T follicular helper cell (primary cell): Measurements from ENCODE around the gene SYNGR1.
"Not testable (repeated sequence)": the region's sequence is repeated elsewhere in the genome, so short reads cannot be mapped to it uniquely, and the experiment has no call there.

Experiments
- DNase-seq: peaks from one replicate; pipeline ENCODE4 v3.0.0-alpha.2; 2020; ENCODE audit warnings: low read depth

Gene SYNGR1

DNA sequence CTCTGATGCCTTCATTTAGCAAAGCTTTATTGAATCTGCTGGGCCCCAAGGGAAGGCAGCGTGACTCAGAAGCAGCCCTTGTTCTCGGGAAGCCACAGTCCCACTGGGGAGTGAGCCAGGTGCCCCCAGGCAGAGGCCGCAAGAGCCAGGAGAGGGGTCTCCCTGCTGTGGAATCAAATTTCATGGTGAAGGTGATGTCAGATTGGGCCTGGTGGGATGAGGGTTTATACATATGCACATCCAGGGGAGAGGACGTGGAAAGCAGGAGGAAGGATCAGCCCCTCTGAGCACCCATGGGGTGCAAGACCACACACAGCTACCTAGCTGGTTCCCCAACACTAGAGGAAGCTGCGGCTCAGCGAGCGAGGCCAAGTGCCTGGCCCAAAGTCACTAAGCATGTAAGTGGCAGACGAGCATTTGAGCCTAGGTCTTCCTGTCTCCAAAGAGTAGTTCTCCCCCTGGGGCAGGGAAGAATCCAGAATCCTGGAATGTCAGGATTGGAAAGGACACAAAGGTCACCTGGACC lies 2.0 kb downstream of the SYNGR1 start:
- no peak for DNase-seq

DNA sequence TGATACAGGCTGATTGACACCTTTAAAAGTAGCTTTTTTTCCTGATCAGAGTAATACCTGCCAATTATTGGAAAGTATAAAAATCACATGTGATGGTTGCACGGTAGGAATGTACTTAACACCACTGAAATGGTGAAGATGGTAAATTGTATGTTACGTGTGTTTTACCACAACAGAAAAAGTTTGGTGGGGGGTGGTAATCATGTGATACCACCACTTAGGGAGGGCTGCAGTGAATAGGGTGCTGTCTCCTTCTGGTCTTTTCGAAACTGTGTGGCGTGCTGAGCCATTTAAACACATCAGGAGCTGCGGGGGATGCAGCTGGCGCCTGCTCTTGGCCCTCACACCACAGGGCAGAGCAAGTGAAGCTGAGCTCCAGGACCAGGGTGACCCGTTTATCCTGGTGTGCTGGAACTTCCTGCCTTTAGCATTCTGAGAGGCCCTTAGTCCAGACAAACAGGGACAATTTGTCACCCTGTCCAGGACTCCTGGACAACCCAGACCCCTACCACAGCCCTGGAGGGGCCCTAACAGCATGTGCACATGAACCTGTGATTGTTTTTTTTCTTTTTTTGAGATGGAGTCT lies 2.6 kb downstream of the SYNGR1 start:
- DNase-seq: no peak

DNA sequence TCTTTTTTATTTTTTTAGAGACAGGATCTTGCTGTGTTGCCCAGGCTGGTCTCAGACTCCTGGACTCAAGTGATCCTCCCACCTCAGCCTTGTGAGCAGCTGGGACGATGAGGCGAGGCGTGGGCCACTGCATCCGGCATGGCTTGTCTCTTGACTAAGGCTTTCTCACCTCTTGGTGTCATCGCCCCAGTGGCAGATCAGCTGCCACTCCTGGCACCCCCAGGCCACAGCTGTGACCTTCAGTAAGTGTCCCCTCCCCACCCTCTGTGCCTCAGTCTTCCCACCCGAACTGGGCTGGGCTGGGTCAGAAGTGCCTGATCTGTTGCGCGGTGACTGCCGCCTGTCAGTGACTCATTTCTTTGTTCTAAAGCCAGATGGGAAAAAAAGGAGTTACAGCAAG lies 3.6 kb downstream of the SYNGR1 start:
- no peak for DNase-seq

DNA sequence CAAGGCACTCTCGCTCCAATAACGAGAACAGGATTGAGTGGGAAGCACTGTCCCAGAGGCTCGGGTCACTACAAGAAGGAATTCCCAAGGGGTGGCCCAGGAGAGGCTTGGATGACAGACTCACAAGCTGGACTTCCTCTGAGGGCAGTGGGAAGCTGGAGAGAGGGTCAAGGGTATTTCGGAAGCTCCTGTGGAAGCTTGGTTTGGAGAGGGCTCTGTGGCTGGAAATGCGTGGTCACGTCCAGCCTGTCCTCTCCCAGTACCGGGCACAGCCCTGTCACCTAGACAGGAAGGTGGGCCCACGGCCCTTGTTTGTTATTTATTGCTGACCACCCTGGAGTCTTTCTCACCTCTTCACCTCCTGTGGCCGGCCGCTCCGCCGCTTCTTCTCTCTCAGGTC lies 5.3 kb downstream of the SYNGR1 start:
- no peak for DNase-seq

DNA sequence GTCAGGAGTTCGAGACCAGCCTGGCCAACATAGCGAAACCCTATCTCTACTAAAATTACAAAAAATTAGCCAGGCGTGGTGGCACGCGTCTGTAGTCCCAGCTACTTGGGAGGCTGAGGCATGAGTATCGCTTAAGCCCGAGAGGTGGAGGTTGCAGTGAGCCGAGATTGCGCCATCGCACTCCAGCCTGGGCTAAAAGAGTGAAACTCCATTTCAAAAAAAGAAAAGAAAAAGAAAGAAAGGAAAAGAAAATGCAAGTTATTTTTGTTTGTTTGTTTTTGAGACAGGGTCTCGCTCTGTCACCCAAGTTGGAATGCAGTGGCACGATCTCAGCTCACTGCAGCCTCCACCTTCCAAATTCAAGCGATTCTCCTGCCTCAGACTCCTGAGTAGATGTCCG lies 6.0 kb downstream of the SYNGR1 start:
- not testable (repeated sequence) for DNase-seq

DNA sequence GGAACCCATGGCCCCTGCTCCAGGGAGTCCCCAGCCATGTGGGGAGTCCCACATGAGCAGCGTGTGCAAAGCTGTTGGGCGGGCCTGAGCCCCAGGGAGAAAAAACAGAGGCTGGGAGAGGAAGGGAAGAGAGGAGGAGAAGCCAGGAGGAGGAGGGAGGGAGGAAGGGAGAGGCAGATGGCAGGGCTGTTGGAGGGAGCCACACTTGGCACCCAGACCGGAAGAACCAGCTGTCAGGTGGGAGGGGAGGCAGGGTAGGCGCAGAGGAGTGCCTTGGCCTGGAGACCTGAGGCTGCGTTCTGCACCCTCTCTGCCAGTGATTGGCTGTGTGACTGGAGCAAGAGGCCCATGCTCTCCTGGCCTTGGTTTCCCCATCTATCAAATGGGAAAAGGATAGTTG lies 6.7 kb downstream of the SYNGR1 start:
- no peak for DNase-seq

DNA sequence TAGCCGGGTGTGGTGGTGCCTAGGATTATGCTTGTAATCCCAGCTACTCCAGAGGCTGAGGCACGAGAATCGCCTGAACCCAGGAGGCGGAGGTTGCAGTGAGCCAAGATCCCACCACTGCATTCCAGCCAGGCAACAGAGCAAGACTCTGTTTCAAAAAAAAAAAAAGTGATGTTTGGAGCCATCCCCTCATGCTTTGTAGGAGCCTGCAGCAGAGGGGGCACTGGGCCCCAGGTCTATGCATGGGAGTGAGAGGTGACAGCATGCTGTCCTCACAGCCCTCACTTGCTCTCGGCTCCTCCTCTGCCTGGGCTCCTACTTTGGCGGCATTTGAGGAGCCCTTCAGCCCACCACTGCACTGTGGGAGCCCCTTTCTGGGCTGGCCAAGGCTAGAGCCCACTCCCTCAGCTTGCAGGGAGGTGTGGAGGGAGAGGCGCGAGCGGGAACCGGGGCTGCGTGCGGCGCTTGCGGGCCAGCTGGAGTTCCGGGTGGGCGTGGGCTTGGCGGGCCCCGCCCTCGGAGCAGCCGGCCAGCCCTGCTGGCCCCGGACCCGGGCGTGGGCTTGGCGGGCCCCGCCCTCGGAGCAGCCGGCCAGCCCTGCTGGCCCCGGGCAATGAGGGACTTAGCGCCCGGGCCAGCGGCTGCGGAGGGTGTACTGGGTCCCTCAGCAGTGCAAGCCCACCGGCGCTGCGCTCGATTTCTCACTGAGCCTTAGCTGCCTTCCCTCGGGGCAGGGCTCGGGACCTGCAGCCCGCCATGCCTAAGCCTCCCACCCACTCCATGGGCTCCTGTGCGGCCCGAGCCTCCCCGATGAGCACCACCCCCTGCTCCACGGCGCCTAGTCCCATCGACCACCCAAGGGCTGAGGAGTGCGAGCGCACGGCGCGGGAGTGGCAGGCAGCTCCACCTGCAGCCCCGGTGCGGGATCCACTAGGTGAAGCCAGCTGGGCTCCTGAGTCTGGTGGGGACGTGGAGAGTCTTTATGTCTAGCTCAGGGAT lies 7.6 kb downstream of the SYNGR1 start:
- DNase-seq: not testable (repeated sequence)

DNA sequence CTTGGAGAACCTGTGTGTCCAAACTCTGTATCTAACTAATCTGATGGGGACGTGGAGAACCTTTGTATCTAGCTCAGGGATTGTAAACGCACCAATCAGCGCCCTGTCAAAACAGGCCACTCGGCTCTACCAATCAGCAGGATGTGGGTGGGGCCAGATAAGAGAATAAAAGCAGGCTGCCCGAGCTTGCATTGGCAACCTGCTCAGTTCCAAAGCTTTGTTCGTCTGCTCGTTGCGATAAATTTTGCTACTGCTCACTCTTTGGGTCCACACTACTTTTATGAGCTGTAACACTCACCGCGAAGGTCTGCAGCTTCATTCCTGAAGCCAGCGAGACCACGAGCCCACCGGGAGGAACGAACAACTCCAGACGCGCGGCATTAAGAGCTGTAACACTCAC lies 8.4 kb downstream of the SYNGR1 start:
- not testable (repeated sequence) for DNase-seq

DNA sequence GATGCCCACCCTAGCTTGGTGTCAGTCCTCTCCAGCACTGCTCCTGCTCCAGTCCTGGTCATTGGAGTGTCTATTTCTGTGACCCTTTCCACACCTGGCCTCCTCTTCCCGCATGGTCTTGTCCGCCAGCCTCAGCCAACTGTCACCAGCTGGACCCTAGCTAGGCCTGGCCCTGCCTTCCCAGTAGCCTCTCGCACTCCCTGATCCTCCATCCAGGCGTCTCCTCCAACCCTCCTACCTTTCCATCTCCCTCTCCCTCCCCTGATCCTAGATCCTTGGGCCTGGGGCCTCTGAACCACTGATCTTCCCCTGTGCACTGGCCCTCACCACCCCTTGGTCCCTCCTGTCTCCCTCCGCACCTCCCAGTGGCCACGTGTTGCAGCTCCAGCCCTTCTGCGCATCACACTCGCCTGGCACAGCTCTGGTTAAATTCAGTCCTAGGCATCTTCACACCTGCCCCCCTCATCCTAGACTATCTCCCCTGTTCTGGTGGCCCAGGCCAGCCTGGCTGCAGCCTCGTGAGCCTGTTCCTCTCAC lies 9.9 kb downstream of the SYNGR1 start:
- DNase-seq: no peak

DNA sequence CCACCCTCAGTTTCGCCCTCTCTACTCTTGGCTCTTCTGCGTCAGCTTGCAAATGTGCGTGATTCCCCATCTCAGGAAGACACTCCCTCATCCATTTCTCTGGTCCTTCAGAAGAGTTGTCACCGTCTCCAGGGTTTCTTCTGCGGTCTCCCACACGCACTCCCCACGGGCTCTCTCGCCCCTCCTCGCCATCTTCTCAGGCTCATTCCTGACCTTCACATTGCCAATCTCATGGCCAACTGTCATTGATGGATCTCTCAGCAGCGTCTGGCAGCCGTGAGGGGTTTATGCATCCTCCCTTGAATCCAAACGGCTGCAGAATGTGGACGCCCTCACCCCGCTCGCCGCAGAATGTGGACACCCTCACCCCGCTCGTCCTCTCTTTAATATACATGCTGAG lies 10.5 kb downstream of the SYNGR1 start:
- no peak for DNase-seq

DNA sequence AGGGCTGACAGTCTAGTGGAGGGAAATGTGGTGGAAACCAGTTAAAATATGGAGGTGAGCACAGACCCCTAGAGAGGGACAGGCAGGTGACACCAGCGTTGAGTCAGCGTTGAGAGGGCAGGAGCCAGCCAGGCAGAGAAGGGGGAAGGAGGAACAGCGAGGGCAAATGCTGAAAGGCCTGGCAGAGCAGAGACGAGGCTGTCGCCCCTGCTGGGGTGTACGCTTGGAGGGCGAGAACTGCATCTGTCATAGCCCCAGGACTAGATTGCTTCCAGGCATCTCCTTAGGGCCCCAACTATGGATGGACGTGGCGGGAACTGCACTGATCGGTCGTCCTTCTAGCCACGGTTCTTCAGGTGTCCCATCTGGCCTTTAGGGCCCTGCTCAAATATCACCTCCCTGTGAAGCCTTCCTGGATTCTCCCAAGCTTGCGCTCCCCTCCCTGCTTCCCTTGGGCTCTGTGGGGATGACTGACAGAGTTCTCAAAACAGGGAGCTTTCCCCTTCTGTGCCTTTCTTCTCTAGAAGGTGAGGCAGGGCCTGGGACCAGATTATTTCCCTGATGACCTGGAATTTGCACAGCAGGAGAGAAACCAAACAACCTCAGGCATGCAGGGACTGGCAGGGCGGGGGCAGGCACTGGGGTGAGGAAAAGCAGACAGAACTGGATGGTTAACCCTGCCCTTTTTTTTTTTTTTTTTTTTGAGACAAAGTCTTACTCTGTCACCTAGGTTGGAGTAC lies 11.1 kb downstream of the SYNGR1 start:
- no peak for DNase-seq

DNA sequence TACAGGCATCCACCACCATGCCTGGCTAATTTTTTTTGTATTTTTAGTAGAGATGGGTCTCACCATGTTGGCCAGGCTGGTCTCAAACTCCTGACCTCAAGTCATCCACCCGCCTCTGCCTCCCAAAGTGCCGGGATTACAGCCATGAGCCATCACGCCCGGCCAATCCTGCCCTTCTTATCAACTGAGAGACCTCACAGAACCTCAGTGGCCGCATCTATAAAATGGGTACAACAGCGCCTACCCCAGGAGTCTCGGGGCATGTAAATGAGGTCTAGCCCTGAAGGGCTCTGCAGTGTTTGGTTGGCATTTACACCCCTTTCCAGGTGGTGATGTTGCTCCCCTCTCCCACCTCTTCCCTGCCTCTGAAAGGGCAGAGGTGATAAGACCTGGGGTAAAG lies 11.7 kb downstream of the SYNGR1 start:
- no peak for DNase-seq

DNA sequence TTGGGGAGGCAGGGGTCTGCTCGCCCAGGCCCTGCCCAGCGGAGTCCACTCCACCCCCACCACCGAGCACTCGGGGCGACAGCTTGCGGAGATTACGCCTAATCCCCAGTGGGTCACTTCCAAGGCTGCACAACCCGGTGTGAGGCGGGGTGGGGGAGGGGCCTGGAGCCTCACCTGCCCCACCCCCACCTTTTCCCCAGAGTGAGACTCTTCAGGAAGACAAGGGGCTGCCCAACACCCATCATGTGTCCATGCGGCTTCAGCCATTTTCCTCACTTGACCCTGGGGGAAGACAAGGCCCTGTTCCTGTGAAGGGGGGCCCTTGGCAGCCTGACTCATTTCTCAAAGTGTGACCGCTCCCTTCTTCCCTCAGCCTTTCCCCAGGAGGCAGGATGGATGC lies 12.5 kb downstream of the SYNGR1 start:
- no peak for DNase-seq

DNA sequence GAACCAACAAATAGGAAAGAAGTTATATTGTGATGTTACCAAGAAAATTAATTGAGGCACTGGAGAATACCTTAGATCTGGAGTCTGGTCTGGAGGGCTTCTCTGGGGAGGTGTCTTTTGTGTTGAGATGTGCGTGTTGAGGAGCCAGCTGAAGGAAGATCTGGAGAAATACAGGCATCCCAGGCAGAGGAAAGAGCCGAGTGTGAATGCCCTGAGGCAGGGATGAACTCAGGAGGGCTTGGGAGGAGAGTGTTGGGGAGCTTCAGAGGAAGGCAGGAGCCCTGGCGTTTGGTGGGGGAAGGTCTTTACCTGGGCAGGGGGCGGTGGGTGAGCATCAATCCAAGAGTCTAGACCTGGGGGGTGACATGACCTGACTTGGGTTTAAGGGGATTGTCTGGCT lies 13.1 kb downstream of the SYNGR1 start:
- DNase-seq: no peak

DNA sequence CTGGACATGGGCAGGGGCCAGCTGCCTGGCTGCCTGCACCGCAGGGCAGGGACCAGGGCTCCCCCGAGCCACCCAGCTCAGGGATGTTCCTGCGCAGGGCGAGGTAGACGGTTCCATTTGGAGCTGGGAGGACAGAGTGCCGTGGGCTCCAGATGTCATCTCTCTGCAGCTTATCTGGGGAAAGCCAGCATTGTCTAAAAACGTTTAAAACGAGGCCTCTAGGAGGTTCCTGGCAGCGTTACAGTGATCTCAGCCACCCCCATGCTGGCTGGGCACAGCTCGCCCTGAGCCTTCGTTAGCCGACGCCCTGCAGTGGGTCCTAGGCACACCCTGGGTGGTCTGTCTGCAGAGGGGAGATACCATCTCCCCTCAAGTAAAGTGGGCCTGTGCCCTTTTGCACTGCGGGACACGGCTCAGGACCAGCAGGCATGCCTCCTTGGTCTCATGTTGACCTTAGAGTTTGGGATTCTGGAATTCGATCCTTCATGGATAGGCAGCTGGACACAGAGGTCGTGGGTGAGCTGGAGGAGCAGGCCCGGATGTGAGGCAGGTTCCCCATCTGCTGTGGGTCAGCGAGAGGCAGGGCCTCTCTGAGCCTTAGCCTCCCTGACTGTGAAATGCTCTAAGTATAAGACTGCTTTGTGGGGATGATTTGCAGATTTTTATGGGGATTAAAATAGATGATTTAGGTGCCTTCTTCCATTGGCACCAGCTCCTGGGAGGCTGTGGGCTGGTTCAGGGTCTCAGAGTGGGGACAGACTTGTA lies 14.1 kb downstream of the SYNGR1 start:
- no peak for DNase-seq

DNA sequence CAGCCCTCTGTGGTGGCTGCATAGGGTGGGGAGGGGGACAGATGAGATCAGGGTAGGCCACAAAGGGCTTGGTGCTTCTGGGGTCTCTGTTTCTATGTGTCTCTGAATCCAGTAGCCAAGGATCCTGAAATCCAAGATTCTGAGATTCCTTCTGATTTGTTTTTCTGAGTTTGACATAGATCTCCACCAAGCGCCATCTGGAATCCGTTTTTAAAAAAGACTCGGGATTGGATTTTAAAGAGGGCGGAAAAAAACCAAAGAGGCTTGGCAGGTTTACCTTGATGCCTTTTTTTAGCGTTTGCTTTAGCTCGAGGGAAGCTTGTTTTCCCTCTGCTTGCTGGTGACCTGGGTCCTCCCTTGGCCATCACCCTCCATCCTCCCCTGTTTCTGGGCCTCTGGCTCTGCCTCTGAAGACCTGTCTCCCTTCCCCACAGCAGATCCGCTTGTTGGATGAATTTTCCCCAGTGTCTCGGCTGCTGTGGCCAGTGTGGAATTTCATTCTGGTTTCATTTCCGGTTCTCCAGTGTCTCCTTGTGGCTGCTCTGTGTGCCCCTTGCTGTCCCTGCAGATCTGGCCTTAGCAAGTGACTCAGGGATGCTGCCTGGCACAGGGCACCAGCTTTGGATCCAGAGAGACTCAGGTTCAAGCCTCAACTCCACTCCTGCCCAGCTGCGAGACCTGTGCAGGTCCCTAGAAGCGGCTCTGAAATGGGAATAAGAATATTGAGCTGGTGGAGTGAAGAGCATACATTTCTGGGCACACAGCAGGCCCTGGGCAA lies 15.1 kb downstream of the SYNGR1 start:
- no peak for DNase-seq

DNA sequence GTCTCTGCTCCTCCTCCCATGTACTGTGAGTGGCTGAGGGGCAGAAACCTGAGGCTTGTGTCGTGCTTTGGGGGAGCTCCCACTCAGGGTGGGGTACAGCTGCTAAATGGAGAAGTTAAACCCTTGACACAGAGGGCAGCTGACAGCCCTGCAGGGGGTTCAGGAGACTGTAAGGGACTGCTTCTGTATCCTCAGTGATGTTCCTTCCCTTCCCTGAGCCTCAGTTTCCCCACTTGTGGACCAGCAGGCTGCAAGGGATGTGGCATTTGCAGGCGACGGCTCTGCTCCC lies 15.6 kb downstream of the SYNGR1 start:
- DNase-seq: no peak

DNA sequence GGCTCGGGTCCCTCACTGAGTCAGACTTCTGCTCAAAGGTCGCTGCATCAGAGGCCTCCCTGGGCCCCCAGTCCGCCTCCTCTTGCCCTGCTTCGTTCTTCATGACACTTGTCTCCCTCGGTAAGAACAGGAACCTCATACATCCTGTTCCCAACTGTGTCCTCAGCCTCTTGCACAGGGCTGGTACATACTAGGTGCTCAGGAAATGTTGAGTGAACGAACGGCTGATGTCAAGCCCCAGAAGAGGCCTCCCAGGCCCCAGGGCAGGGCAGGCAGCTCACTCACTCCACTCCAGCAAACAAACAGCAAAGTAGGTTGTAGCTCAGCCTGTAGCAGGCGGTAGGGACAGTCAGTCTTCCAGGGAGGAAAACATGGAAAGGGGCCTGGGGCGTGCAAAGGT lies 17.2 kb downstream of the SYNGR1 start:
- DNase-seq: no peak

DNA sequence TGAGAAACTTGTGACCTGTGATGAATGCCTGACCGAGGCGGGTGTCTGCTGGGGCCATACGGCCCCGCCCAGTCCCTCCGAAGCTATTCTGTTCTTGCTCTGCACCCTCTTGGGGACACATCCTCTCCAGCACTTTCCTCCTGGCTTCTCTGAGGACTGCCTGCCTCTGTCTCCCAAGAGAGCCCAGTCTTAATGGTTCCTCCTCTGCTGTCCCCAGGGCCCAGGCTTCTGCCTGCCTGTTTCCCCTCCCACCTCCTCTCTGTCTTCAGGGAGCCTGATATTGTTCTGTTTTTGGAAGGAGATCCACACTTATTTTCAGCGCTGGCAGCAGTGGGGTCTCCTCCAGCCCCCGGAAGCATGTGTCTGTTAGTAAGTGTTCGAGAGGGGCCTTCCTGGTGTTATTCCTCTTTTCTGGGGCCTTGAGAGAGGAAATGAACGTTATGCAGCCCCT lies 18.7 kb downstream of the SYNGR1 start:
- no peak for DNase-seq

DNA sequence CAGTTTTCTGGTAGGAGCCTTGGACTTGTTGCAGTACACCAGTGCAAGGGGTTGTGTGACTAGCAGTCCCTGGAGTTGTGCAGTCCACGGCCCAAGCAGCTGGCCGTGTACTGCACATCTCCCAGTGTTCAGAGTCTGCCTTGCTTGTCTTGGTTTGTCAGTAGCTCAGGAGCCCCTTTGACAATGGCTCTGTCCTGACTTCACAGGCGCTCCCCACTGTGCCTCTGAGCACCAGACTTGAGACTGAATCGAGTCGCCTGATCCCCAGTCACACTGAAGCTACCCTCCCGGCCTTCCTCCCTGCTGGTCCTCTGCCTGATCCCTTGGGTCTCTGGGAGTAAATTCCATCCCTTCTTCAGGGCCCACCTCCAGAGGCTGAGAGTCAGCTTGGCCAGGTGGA lies 19.4 kb downstream of the SYNGR1 start:
- DNase-seq: no peak

DNA sequence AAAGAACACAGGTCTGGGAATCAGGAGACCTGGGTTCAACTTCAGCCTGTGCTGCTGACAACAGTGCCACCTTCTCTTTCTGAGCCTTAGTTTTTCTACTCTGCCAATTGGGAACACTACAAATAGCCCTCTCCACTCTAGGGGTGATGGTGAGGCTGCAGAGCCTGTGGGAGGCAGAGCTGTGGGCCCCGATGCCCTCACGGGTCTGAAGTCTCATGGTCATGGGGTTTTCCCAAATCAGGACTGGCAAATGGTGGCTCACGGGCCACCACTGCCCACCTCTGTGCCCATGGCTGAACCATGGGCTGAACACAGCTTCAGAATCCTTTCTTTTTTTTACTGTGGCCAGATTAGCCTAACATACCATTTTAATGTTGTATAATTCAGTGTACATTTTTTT lies 19.8 kb downstream of the SYNGR1 start:
- no peak for DNase-seq
